ENCODE data around the gene HBA1.

Gene HBA1

GRCh38 chr16:189604-190186 is 13.2 kb downstream of the HBA1 start:
- no peak for TF ChIP-seq CTCF (IDR thresholded peaks at IDR 0.05)

DNA sequence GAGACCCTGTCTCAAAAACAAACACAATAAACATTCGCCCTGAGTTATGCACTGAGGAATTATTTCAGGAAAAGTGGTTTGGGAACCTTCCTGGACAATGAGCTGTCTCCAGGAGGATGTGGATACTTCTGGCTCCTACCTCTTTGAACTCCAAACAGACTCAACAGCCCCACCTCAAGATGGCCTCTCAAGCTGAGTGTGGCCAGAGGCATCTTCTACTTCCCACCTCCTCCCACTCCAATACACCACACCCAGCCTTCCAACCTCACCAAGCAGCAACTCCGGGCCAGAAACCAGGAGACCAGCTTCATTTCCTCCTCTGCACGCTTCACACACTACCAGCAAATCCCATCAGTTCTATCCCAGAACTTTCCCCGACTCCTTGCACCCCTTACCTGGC is 15.4 kb downstream of the HBA1 start:
- TF ChIP-seq CTCF (IDR thresholded peaks at IDR 0.05), result no peak

GRCh38 chr16:192686-193085 is 16.2 kb downstream of the HBA1 start:
- TF ChIP-seq CTCF (IDR thresholded peaks at IDR 0.05), result no peak

GRCh38 chr16:193441-193840 is 17.0 kb downstream of the HBA1 start:
- TF ChIP-seq CTCF (IDR thresholded peaks at IDR 0.05), result no peak

GRCh38 chr16:194516-194915 is 18.0 kb downstream of the HBA1 start:
- TF ChIP-seq CTCF (IDR thresholded peaks at IDR 0.05), result no peak

GRCh38 chr16:200388-200787 is 23.9 kb downstream of the HBA1 start:
- TF ChIP-seq CTCF (IDR thresholded peaks at IDR 0.05), result no peak

DNA sequence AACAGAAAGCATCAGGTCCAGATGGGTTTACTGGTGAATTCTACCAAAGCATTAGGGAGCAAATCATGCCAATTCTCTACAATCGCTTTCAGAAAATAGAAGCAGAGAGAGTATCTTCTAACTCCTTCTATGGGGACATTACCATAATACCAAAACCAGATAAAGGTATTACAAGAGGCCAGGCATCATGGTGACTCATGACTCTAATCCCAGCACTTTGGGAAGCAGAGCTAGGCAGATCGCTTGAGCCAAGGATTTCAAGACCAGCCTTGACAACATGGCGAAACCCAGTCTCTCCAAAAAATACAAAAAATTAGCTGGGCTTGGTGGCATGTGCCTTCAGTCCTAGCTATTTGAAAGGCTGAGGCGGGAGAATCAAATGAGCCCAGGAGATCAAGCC is 26.8 kb downstream of the HBA1 start:
- TF ChIP-seq CTCF (IDR thresholded peaks at IDR 0.05), result no peak

DNA sequence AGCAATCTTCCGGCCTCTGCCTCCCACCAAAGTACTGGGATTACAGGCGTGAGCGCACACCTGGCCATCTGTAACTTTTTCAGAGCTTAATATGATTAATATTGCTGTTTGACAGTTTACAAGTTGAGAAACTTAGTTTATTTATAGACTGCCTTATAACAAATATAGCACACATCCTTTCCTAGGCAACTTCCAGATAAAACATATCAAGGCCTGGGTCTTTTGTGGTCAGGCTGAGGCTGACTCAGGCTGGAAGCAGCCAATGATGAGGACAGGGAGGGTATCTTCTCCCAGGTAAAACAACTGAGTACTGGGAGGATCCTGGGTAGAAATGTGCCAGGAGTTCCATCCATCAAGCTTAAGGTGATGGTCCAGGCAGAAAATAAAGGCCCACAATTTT is 36.5 kb downstream of the HBA1 start:
- TF ChIP-seq CTCF (IDR thresholded peaks at IDR 0.05), result no peak
